Suprapubic skin (tissue), 4 donors: Measurements from ENCODE around the gene PAQR5. TPM values are rescaled to one million over a fixed set of nuclear protein-coding genes. Genes with fewer than 3 reads are reported as not detected.

ENCODE experiments used
- DNase-seq, 2 donors: peaks; one replicate each; pipeline ENCODE4 v3.0.0-alpha.2; 2019; ENCODE audit warnings: low spot score in 2 of 2
- H3K27ac ChIP-seq: fragments of 200-600 bp; sonication (generic); one replicate; pipeline ENCODE4 v1.5.1; 2019
- H3K27me3 ChIP-seq: fragments of 200-600 bp; sonication (generic); one replicate; pipeline ENCODE4 v1.5.1; 2019
- H3K36me3 ChIP-seq: fragments of 200-600 bp; sonication (generic); one replicate; pipeline ENCODE4 v1.5.1; 2019
- H3K4me1 ChIP-seq: fragments of 200-600 bp; sonication (generic); one replicate; pipeline ENCODE4 v1.5.1; 2019
- H3K4me3 ChIP-seq: fragments of 200-600 bp; sonication (generic); one replicate; pipeline ENCODE4 v1.5.1; 2019; ENCODE audit warnings: mild to moderate bottlenecking
- H3K9me3 ChIP-seq: fragments of 200-600 bp; sonication (generic); one replicate; pipeline ENCODE4 v1.5.1; 2019
- CTCF ChIP-seq, 2 donors: fragments of 200-600 bp in 1 of 2; fragments of 450-650 bp in 1 of 2; sonication (generic) in 1 of 2; IDR thresholded peaks; one replicate each; pipeline ENCODE4 v1.5.1; 2016 to 2019; ENCODE audit warnings: antibody characterized with exemption in 2 of 2, mild to moderate bottlenecking in 1 of 2, moderate library complexity in 1 of 2
- EP300 ChIP-seq: sonication (generic); formaldehyde crosslinking; IDR thresholded peaks from one replicate; pipeline ENCODE4 v1.6.1; 2017; ENCODE audit warnings: antibody characterized with exemption
- POLR2A ChIP-seq, 2 donors: fragments of 450-650 bp; IDR thresholded peaks; one replicate each; pipeline ENCODE4 v1.6.1; 2017; ENCODE audit warnings: antibody characterized with exemption in 2 of 2, mild to moderate bottlenecking in 2 of 2, moderate library complexity in 2 of 2
- POLR2AphosphoS5 ChIP-seq, 3 donors: sonication (generic); formaldehyde crosslinking; IDR thresholded peaks; one replicate each; pipeline ENCODE4 v1.6.1; 2017; ENCODE audit warnings: antibody characterized with exemption in 3 of 3
- WGBS: methylation state at CpG from one replicate; pipeline ENCODE4 v1.1.5; 2018; 5-methylcytosine and 5-hydroxymethylcytosine counted together
- total RNA-seq, 4 donors: library from RNA; depleted of rRNA; stranded (reverse); fragments of >200 nt; gene quantifications; one replicate each; pipeline ENCODE4 v1.1.0, GENCODE V29; 2016

The PAQR5 gene
- total RNA-seq, 4 donors from 2014 or later = 2.5 to 22.4 (median 9.3) TPM

- 100% methylated on average over 1 of the region's 8 CpGs for WGBS
- no peak overlapping the region for H3K4me3 ChIP-seq
- H3K4me1 ChIP-seq = no peaks in the 10 kb centered on the region
- DNase-seq = no peak
- H3K27me3 ChIP-seq = no peaks in the 10 kb centered on the region
- no peaks in the 10 kb centered on the region for H3K9me3 ChIP-seq
- H3K27ac ChIP-seq = no peak overlapping the region
- H3K36me3 ChIP-seq = no peaks in the 10 kb centered on the region
- TF ChIP-seq POLR2A (IDR thresholded peaks at IDR 0.05) (no peak), CTCF (IDR thresholded peaks at IDR 0.05) (no peak), EP300 (no peak), POLR2AphosphoS5 (IDR thresholded peaks at IDR 0.05) (no peak)
Observed at GRCh38 chr15:69314736-69315135, 16.0 kb downstream of the PAQR5 start.

GRCh38 chr15:69315402-69316110 lies 16.8 kb downstream of the PAQR5 start:
- Histone ChIP-seq H3K9me3 (no peaks in the 10 kb centered on the region), H3K27me3 (no peaks in the 10 kb centered on the region), H3K36me3 (no peaks in the 10 kb centered on the region), H3K27ac (no peak overlapping the region), H3K4me3 (no peak overlapping the region), H3K4me1 (no peaks in the 10 kb centered on the region)
- TF ChIP-seq CTCF (IDR thresholded peaks at IDR 0.05) (no peak), POLR2A (IDR thresholded peaks at IDR 0.05) (no peak), EP300 (no peak), POLR2AphosphoS5 (IDR thresholded peaks at IDR 0.05) (no peak)
- DNase-seq = no peak
- 85% methylated on average over 9 of the region's 9 CpGs for WGBS

- Histone ChIP-seq H3K4me1 (no peaks in the 10 kb centered on the region), H3K36me3 (no peaks in the 10 kb centered on the region), H3K4me3 (no peak overlapping the region), H3K27ac (no peak overlapping the region), H3K9me3 (no peaks in the 10 kb centered on the region), H3K27me3 (no peaks in the 10 kb centered on the region)
- no peak for DNase-seq
- no peak for TF ChIP-seq POLR2A (IDR thresholded peaks at IDR 0.05)
- TF ChIP-seq EP300 = no peak
- no peak for TF ChIP-seq POLR2AphosphoS5 (IDR thresholded peaks at IDR 0.05)
- TF ChIP-seq CTCF (IDR thresholded peaks at IDR 0.05) = no peak
- WGBS = 79% methylated on average over 8 of the region's 8 CpGs
Observed at GRCh38 chr15:69316291-69316690, 17.6 kb downstream of the PAQR5 start.

GRCh38 chr15:69317392-69317841 lies 18.7 kb downstream of the PAQR5 start:
- H3K27me3 ChIP-seq = no peaks in the 10 kb centered on the region
- no peak for TF ChIP-seq CTCF (IDR thresholded peaks at IDR 0.05)
- H3K4me3 ChIP-seq = no peak overlapping the region
- 70% methylated on average over 5 of the region's 5 CpGs for WGBS
- H3K9me3 ChIP-seq = no peaks in the 10 kb centered on the region
- no peak for DNase-seq
- H3K4me1 ChIP-seq = no peaks in the 10 kb centered on the region
- no peaks in the 10 kb centered on the region for H3K36me3 ChIP-seq
- H3K27ac ChIP-seq = no peak overlapping the region

- Histone ChIP-seq H3K4me1 (no peaks in the 10 kb centered on the region), H3K4me3 (no peak overlapping the region), H3K27me3 (no peaks in the 10 kb centered on the region), H3K36me3 (no peaks in the 10 kb centered on the region), H3K27ac (no peak overlapping the region), H3K9me3 (no peaks in the 10 kb centered on the region)
- DNase-seq = no peak
- TF ChIP-seq EP300 (no peak), POLR2AphosphoS5 (IDR thresholded peaks at IDR 0.05) (no peak), CTCF (IDR thresholded peaks at IDR 0.05) (no peak), POLR2A (IDR thresholded peaks at IDR 0.05) (no peak)
- WGBS = 95% methylated on average over 7 of the region's 7 CpGs
Observed at GRCh38 chr15:69318033-69318432, 19.3 kb downstream of the PAQR5 start.
